Measurements from ENCODE around the gene SIM1.

GRCh38 chr6:100353276-100354015 lies 111.3 kb downstream of the SIM1 start:
- TF ChIP-seq POLR2A (IDR thresholded peaks at IDR 0.05; ENCODE audit: low read length) = no peak
- no peak for TF ChIP-seq GATA1 (IDR thresholded peaks at IDR 0.05; ENCODE audit: low read depth, low read length)

Data from erythroblast (primary cell).